MCF 10A (cell line): ENCODE results near the gene KLF5. TPM values are rescaled to one million over a fixed set of nuclear protein-coding genes. Genes with fewer than 3 reads are reported as not detected.

ENCODE experiments used
- BruUV-seq: library from RNA; stranded (reverse); fragments of 400-500 nt; replicated peaks from 2 replicates; lab custom pipeline; 2021; lab: Mats Ljungman, UMichigan
- CTCF ChIA-PET: fragments of 300-600 bp; sonication (Branson Sonifier 250); formaldehyde crosslinking; extraction: SDS; loops from one replicate; lab custom pipeline; 2021; ENCODE audit warnings: antibody characterized with exemption, inconsistent platforms; lab: Yijun Ruan, JAX
- POLR2A ChIA-PET: fragments of 300-600, 350-650 bp; sonication (Branson Sonifier 250); formaldehyde crosslinking; extraction: SDS; loops from one replicate; lab custom pipeline; 2020; ENCODE audit warnings: antibody characterized with exemption, inconsistent platforms; lab: Yijun Ruan, JAX
- DNase-seq: peaks from one replicate; pipeline ENCODE4 v3.0.0-alpha.2; 2018; ENCODE audit not compliant: unreplicated experiment
- H3K27ac Mint-ChIP-seq: one replicate; pipeline ENCODE4 v1.8.0; 2022; ENCODE audit warnings: mild to moderate bottlenecking, low read depth, mixed read lengths; ENCODE audit not compliant: unreplicated experiment
- H3K27me3 Mint-ChIP-seq: one replicate; pipeline ENCODE4 v1.8.0; 2022; ENCODE audit warnings: mixed read lengths; ENCODE audit not compliant: insufficient read depth, unreplicated experiment
- H3K36me3 Mint-ChIP-seq: one replicate; pipeline ENCODE4 v1.8.0; 2022; ENCODE audit warnings: mild to moderate bottlenecking, moderate library complexity, mixed read lengths; ENCODE audit not compliant: insufficient read depth, unreplicated experiment
- H3K4me1 Mint-ChIP-seq: one replicate; pipeline ENCODE4 v1.8.0; 2022; ENCODE audit warnings: mixed read lengths; ENCODE audit not compliant: insufficient read depth, unreplicated experiment
- H3K4me3 Mint-ChIP-seq: one replicate; pipeline ENCODE4 v1.8.0; 2022; ENCODE audit warnings: mild to moderate bottlenecking, moderate library complexity, mixed read lengths; ENCODE audit not compliant: unreplicated experiment
- H3K9me3 Mint-ChIP-seq: one replicate; pipeline ENCODE4 v1.8.0; 2022; ENCODE audit warnings: mixed read lengths; ENCODE audit not compliant: unreplicated experiment
- intact Hi-C: fragments of 100-400 bp; cut with micrococcal nuclease; formaldehyde crosslinking; loops from 2 replicates; pipeline ENCODE4 v1.14.1; 2022
- total RNA-seq: library from RNA; stranded (reverse); gene quantifications from 2 replicates; pipeline ENCODE4 v1.2.3, GENCODE V29; 2022
- TF ChIP-seq, protein P1 (sequence below): fragments of 200-600 bp; IDR thresholded peaks from one replicate; pipeline ENCODE4 v1.8.0; 2022; ENCODE audit warnings: antibody characterized with exemption, mild to moderate bottlenecking; ENCODE audit not compliant: unreplicated experiment

Gene KLF5
- total RNA-seq, 1 experiment from 2014 or later: 226 TPM

DNA sequence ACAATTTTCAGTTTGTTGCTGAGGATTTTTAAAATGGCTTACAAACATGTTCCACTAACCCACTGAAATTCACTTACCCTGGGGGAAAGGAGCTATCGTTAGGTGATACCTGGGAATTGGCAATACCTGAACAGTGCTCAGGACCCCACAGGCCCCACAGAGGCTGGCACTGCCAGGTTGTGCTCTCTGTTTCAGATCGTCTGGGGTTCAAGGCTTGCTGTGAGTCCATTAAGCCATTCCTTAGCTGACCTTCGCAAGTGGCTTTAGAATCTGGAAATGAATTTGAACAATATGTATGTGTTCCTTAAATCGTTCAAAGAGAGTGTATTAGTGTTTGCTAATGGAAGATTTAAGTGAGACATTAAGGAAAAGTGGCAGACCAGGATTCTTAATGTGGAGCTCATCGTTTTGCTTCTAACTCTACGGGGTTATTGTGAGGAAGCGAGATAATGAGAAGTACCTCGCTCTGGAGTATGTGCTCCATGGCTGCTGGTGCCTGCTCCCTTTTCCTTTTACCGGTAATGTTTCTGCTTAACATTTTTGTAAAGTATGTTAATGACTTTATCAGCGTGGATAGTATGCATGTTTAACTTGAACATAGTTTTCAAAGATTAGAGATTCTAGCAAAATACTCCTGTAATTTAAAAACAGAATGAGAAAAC lies 13.6 kb downstream of the KLF5 start:
- H3K36me3 Mint-ChIP-seq: peaks cover 100% of the 10 kb centered on the region
- H3K4me3 Mint-ChIP-seq: no peak overlapping the region
- DNase-seq: no peak
- H3K27ac Mint-ChIP-seq: peak overlapping the region; percentile 62
- H3K4me1 Mint-ChIP-seq: peaks cover 40% of the 10 kb centered on the region
- H3K9me3 Mint-ChIP-seq: no peaks in the 10 kb centered on the region
- ChIA-PET POLR2A (interaction anchor here (0.6 to 6.7 kb wide), 16 partner anchors 9 to 638 kb away, joined by 3 to 157 read pairs (median 4); partner anchors contain the start of gene KLF5), CTCF (interaction anchor here (0.5 to 1.1 kb wide), 5 partner anchors 112 to 265 kb away, joined by 3 to 4 read pairs (median 3); no protein-coding TSS in a partner anchor)
- no TSS peak for BruUV-seq
- H3K27me3 Mint-ChIP-seq: no peaks in the 10 kb centered on the region
- intact Hi-C loops: no loop called here
- TF ChIP-seq, protein P1, sequence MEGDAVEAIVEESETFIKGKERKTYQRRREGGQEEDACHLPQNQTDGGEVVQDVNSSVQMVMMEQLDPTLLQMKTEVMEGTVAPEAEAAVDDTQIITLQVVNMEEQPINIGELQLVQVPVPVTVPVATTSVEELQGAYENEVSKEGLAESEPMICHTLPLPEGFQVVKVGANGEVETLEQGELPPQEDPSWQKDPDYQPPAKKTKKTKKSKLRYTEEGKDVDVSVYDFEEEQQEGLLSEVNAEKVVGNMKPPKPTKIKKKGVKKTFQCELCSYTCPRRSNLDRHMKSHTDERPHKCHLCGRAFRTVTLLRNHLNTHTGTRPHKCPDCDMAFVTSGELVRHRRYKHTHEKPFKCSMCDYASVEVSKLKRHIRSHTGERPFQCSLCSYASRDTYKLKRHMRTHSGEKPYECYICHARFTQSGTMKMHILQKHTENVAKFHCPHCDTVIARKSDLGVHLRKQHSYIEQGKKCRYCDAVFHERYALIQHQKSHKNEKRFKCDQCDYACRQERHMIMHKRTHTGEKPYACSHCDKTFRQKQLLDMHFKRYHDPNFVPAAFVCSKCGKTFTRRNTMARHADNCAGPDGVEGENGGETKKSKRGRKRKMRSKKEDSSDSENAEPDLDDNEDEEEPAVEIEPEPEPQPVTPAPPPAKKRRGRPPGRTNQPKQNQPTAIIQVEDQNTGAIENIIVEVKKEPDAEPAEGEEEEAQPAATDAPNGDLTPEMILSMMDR: no peak

DNA sequence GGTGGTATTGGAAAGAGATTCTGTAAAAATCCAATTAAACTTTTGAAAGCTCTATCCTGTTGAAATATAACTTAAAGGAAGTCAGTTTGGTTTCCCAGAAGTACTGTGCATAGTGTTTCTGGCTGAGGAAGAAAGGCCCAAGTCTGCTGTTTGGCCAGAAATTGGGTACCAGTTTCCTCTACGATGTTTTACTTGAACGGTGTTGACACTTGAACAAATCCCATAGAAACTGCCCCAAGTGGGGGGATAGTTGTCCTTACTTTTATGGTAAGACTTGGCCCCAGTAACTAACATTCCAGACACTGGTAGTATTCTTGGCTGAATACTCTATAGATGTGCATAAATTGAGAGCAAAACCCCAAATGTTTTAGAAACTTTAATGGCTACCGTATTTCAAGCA lies 14.2 kb downstream of the KLF5 start:
- no peaks in the 10 kb centered on the region for H3K27me3 Mint-ChIP-seq
- no peak for DNase-seq
- CTCF ChIA-PET: interaction anchor here (0.5 to 1.1 kb wide), 5 partner anchors 111 to 265 kb away, joined by 3 to 4 read pairs (median 3); no protein-coding TSS in a partner anchor
- H3K27ac Mint-ChIP-seq: peak overlapping the region; percentile 62
- no peaks in the 10 kb centered on the region for H3K9me3 Mint-ChIP-seq
- peaks cover 40% of the 10 kb centered on the region for H3K4me1 Mint-ChIP-seq
- intact Hi-C loops: no loop called here
- peaks cover 100% of the 10 kb centered on the region for H3K36me3 Mint-ChIP-seq
- H3K4me3 Mint-ChIP-seq: no peak overlapping the region
- POLR2A ChIA-PET: interaction anchor here (0.7 to 6.7 kb wide), 11 partner anchors 8 to 630 kb away, joined by 3 to 157 read pairs (median 5); partner anchors contain the start of gene KLF5
- BruUV-seq: no TSS peak
- TF ChIP-seq, protein P1: no peak

DNA sequence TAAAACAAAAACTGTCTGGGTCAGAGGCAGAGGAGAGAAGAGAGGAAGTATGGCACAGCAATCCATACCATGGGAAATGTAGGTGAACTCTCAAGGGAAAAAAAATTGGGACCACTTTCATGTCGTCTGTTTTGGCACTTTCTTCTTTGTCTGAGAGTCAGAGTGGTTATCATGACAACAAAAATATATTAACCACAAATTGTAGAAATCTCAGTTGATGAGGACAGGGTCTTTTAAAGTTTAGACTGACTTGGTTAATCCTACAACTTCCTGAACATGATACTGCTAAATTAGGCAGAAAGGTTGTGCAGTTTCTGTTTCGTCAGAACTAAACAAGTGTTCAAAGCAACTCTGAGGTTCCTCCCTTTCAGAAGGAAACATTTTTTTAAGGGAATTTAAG lies 15.2 kb downstream of the KLF5 start:
- BruUV-seq: no TSS peak
- Mint-ChIP-seq H3K4me1 (peaks cover 39% of the 10 kb centered on the region), H3K9me3 (no peaks in the 10 kb centered on the region), H3K27me3 (no peaks in the 10 kb centered on the region), H3K36me3 (peaks cover 100% of the 10 kb centered on the region), H3K27ac (peak overlapping the region; percentile 80), H3K4me3 (peak overlapping the region; percentile 39)
- no peak for DNase-seq
- intact Hi-C loops: no loop called here
- ChIA-PET CTCF (interaction anchor here (0.6 to 2.2 kb wide), 3 partner anchors 11 to 637 kb away, joined by 3 to 5 read pairs (median 3); no protein-coding TSS in a partner anchor), POLR2A (interaction anchor here (0.7 to 6.7 kb wide), 7 partner anchors 15 to 640 kb away, joined by 3 to 157 read pairs (median 5); partner anchors contain the start of gene KLF5)
- TF ChIP-seq, protein P1: no peak

DNA sequence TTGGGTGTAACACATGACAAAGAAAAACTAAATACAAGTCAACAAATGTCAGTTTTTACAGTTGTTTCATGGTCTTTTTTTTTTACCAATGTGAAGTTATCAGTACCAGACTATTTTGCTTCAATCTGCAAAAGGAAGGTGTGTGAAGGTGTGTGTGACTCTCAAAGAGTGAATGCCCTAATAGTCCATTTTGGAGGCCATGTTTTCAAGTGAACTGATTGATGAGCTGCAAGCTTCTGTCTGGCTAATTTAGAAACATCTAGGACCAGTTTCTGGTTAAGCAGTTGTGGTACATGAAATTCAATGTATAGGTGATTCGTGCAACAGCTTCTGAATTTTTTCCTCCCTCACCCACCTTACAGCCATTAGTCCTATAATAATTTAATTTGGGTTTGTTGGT lies 16.1 kb downstream of the KLF5 start:
- peaks cover 98% of the 10 kb centered on the region for H3K36me3 Mint-ChIP-seq
- peaks cover 5% of the 10 kb centered on the region for H3K9me3 Mint-ChIP-seq
- no peak overlapping the region for H3K4me3 Mint-ChIP-seq
- ChIA-PET POLR2A (interaction anchor here (0.6 to 6.7 kb wide), 15 partner anchors 14 to 639 kb away, joined by 3 to 157 read pairs (median 3); partner anchors contain the start of gene KLF5), CTCF (interaction anchor here (0.6 to 2.2 kb wide), 7 partner anchors 12 to 636 kb away, joined by 3 to 5 read pairs (median 3); no protein-coding TSS in a partner anchor)
- peak overlapping the region; percentile 80 for H3K27ac Mint-ChIP-seq
- no TSS peak for BruUV-seq
- no peaks in the 10 kb centered on the region for H3K27me3 Mint-ChIP-seq
- TF ChIP-seq, protein P1: no peak
- no peak for DNase-seq
- intact Hi-C loops: no loop called here
- H3K4me1 Mint-ChIP-seq: peaks cover 32% of the 10 kb centered on the region
